M059J (cell line): ENCODE data around the gene CACNA1D. TPM values are rescaled to one million over a fixed set of nuclear protein-coding genes. Genes with fewer than 3 reads are reported as not detected.
A peak's percentile ranks its signal among the peaks of the same experiment; 100 is the strongest.

Source experiments
- DNase-seq: peaks from one replicate; pipeline ENCODE4 v3.0.0-alpha.2; 2012; ENCODE audit warnings: low read depth
- total RNA-seq: library from RNA; depleted of rRNA; stranded (reverse); fragments of >200 nt; shearing (Covaris generic); gene quantifications from 2 replicates; pipeline ENCODE4 v1.2.3, GENCODE V29; 2014

The CACNA1D gene
- total RNA-seq, 1 experiment from 2014 or later: not detected

GRCh38 chr3:53748512-53749271 is 254.3 kb downstream of the CACNA1D start:
- DNase-seq: no peak

GRCh38 chr3:53749448-53749847 is 255.0 kb downstream of the CACNA1D start:
- no peak for DNase-seq

- no peak for DNase-seq
Measured at GRCh38 chr3:53750253-53751210, 256.1 kb downstream of the CACNA1D start.

- no peak for DNase-seq
Measured at GRCh38 chr3:53753518-53754183, 259.2 kb downstream of the CACNA1D start.

GRCh38 chr3:53754325-53754724 is 259.9 kb downstream of the CACNA1D start:
- no peak for DNase-seq

GRCh38 chr3:53758846-53759245 is 264.4 kb downstream of the CACNA1D start:
- DNase-seq: no peak

- DNase-seq: no peak
Measured at GRCh38 chr3:53763353-53763752, 268.9 kb downstream of the CACNA1D start.

- DNase-seq: no peak
Measured at GRCh38 chr3:53764026-53764775, 269.8 kb downstream of the CACNA1D start.

- DNase-seq: no peak
Measured at GRCh38 chr3:53765753-53766152, 271.3 kb downstream of the CACNA1D start.

- no peak for DNase-seq
Measured at GRCh38 chr3:53766706-53767105, 272.3 kb downstream of the CACNA1D start.

- no peak for DNase-seq
Measured at GRCh38 chr3:53768478-53769459, 274.4 kb downstream of the CACNA1D start.

GRCh38 chr3:53772562-53772961 is 278.2 kb downstream of the CACNA1D start:
- DNase-seq: no peak

- no peak for DNase-seq
Measured at GRCh38 chr3:53773021-53773436, 278.6 kb downstream of the CACNA1D start.

GRCh38 chr3:53773611-53774368 is 279.4 kb downstream of the CACNA1D start:
- DNase-seq: peak; percentile 4

GRCh38 chr3:53774414-53774813 is 280.0 kb downstream of the CACNA1D start:
- no peak for DNase-seq

GRCh38 chr3:53775018-53775417 is 280.6 kb downstream of the CACNA1D start:
- DNase-seq: no peak

GRCh38 chr3:53775834-53776251 is 281.4 kb downstream of the CACNA1D start:
- no peak for DNase-seq

- no peak for DNase-seq
Measured at GRCh38 chr3:53776494-53777101, 282.2 kb downstream of the CACNA1D start.

GRCh38 chr3:53777468-53777867 is 283.1 kb downstream of the CACNA1D start:
- DNase-seq: no peak
